Measurements from ENCODE around the gene EFCAB5.
A peak's percentile ranks its signal among the peaks of the same experiment; 100 is the strongest.
"Not testable (repeated sequence)": the region's sequence is repeated elsewhere in the genome, so short reads cannot be mapped to it uniquely, and the experiment has no call there.

EFCAB5 gene

GRCh38 chr17:29996458-29996857, 55.0 kb downstream of the EFCAB5 start:
- TF ChIP-seq CTCF (IDR thresholded peaks at IDR 0.05; ENCODE audit: control extremely low read depth, extremely low read depth, low read depth, missing control alignments), result no peak
- CTCF ChIA-PET, result no interaction called here
- no peak for DNase-seq (ENCODE audit: extremely low spot score)
- POLR2A ChIA-PET, result no interaction called here

GRCh38 chr17:30000001-30000754, 58.7 kb downstream of the EFCAB5 start:
- POLR2A ChIA-PET, result no interaction called here
- TF ChIP-seq CTCF (IDR thresholded peaks at IDR 0.05; ENCODE audit: control extremely low read depth, extremely low read depth, low read depth, missing control alignments), result peak; percentile 12
- DNase-seq (ENCODE audit: extremely low spot score), result no peak
- CTCF ChIA-PET, result no interaction called here

GRCh38 chr17:30000755-30001257, 59.4 kb downstream of the EFCAB5 start:
- CTCF ChIA-PET, result interaction anchor here (1.4 to 1.6 kb wide), 2 partner anchors 21 to 383 kb away, joined by 3 to 4 read pairs; no protein-coding TSS in a partner anchor
- POLR2A ChIA-PET, result no interaction called here
- DNase-seq (ENCODE audit: extremely low spot score), result no peak
- TF ChIP-seq CTCF (IDR thresholded peaks at IDR 0.05; ENCODE audit: control extremely low read depth, extremely low read depth, low read depth, missing control alignments), result no peak

- CTCF ChIA-PET, result interaction anchor here (1.4 to 1.6 kb wide), 2 partner anchors 19 to 385 kb away, joined by 3 to 4 read pairs; no protein-coding TSS in a partner anchor
- DNase-seq (ENCODE audit: extremely low spot score), result no peak
- POLR2A ChIA-PET, result no interaction called here
- no peak for TF ChIP-seq CTCF (IDR thresholded peaks at IDR 0.05; ENCODE audit: control extremely low read depth, extremely low read depth, low read depth, missing control alignments)
These were observed 60.7 kb downstream of the EFCAB5 start for GRCh38 chr17:30002088-30002487.

- no peak for DNase-seq (ENCODE audit: extremely low spot score)
- CTCF ChIA-PET, result no interaction called here
- POLR2A ChIA-PET, result no interaction called here
- no peak for TF ChIP-seq CTCF (IDR thresholded peaks at IDR 0.05; ENCODE audit: control extremely low read depth, extremely low read depth, low read depth, missing control alignments)
These were observed 64.4 kb downstream of the EFCAB5 start for GRCh38 chr17:30005709-30006320.

GRCh38 chr17:30011934-30012333, 70.5 kb downstream of the EFCAB5 start:
- POLR2A ChIA-PET; CTCF ChIA-PET; DNase-seq (ENCODE audit: extremely low spot score): not testable (repeated sequence)

- TF ChIP-seq CTCF (IDR thresholded peaks at IDR 0.05; ENCODE audit: control extremely low read depth, extremely low read depth, low read depth, missing control alignments), result peak; percentile 67
- POLR2A ChIA-PET, result no interaction called here
- DNase-seq (ENCODE audit: extremely low spot score), result peak; percentile 45
- CTCF ChIA-PET, result interaction anchor here (0.6 to 1.9 kb wide), 23 partner anchors 9 to 440 kb away, joined by 3 to 10 read pairs (median 4); no protein-coding TSS in a partner anchor
These were observed 80.4 kb downstream of the EFCAB5 start for GRCh38 chr17:30021708-30022317.

GRCh38 chr17:30025325-30025724, 83.9 kb downstream of the EFCAB5 start:
- POLR2A ChIA-PET; DNase-seq (ENCODE audit: extremely low spot score); CTCF ChIA-PET: not testable (repeated sequence)

All from GM10248 (cell line).